K562 (cell line): Measurements from ENCODE around the gene CCDC71L. TPM values are rescaled to one million over a fixed set of nuclear protein-coding genes. Genes with fewer than 3 reads are reported as not detected.

Experiments
- ARID1B ChIP-seq: fragments of 450-650 bp; IDR thresholded peaks from 2 replicates; pipeline ENCODE4 v1.6.1; 2016; ENCODE audit warnings: antibody characterized with exemption, mild to moderate bottlenecking, inconsistent platforms
- CREB3L1 ChIP-seq: fragments of 450-650 bp; IDR thresholded peaks from 2 replicates; pipeline ENCODE4 v1.6.1; 2014; ENCODE audit warnings: low read depth, mild to moderate bottlenecking, moderate library complexity, borderline replicate concordance
- CREM ChIP-seq: IDR thresholded peaks from 2 replicates; pipeline ENCODE4 v1.6.1; 2014; ENCODE audit warnings: antibody characterized with exemption, low read depth
- HDGF ChIP-seq: fragments of 450-650 bp; IDR thresholded peaks from 2 replicates; pipeline ENCODE4 v1.6.1; 2016
- KDM4B ChIP-seq, 2 experiments: fragments of 450-650 bp in 1 of 2; sonication (generic) in 1 of 2; IDR thresholded peaks; 2 replicates each; pipeline ENCODE4 v1.6.1; 2016 to 2017; ENCODE audit warnings: borderline replicate concordance in 2 of 2, antibody characterized with exemption in 1 of 2, low read depth in 1 of 2, mild to moderate bottlenecking in 1 of 2
- MECOM ChIP-seq: fragments of 250-450 bp; sonication (Bioruptor Pico); IDR thresholded peaks from 2 replicates; pipeline ENCODE4 v1.8.0; 2022; ENCODE audit warnings: inconsistent platforms
- NONO ChIP-seq, 2 experiments: fragments of 200-400 bp in 1 of 2; fragments of 450-650 bp in 1 of 2; formaldehyde crosslinking in 1 of 2; IDR thresholded peaks; 2 replicates each; pipeline ENCODE4 v1.6.1; 2017; ENCODE audit warnings: low read depth in 2 of 2, mild to moderate bottlenecking in 2 of 2, moderate library complexity in 2 of 2, low read length in 1 of 2
- RFX1 ChIP-seq: fragments of 450-650 bp; IDR thresholded peaks from 2 replicates; pipeline ENCODE4 v1.6.1; 2016; ENCODE audit warnings: mild to moderate bottlenecking, moderate library complexity
- SRSF1 ChIP-seq: fragments of 200-400 bp; formaldehyde crosslinking; IDR thresholded peaks from 2 replicates; pipeline ENCODE4 v1.6.1; 2017; ENCODE audit warnings: mild to moderate bottlenecking, low read depth, low read length, moderate library complexity
- U2AF1 ChIP-seq: fragments of 200-400 bp; formaldehyde crosslinking; optimal IDR thresholded peaks from 2 replicates; pipeline ENCODE3; 2017; ENCODE audit warnings: mild to moderate bottlenecking, low read depth, low read length, moderate library complexity
- polyA plus RNA-seq, 8 experiments: library from polyadenylated mRNA; depleted of rRNA in 4 of 8; stranded (reverse) in 5 of 8; unstranded in 3 of 8; fragments of >200 nt; fragmentation: Nextera tagmentation in 2 of 8; fragmentation: Illumina TruSeq in 1 of 8; extraction: Ambion mirVana in 2 of 8; extraction: Trizol in 1 of 8; gene quantifications; 2 replicates each; pipeline versions ENCODE4 v1.2.1 to v1.2.3, GENCODE V29; 2011 to 2014; ENCODE audit warnings: inconsistent platforms in 1 of 8, missing spikeins in 1 of 8
- total RNA-seq, 7 experiments: library from RNA; depleted of rRNA in 6 of 7; stranded (reverse); fragments of >200 nt in 6 of 7; fragmentation: Illumina TruSeq in 2 of 7; extraction: Trizol in 2 of 7; gene quantifications; 2 replicates each; pipeline versions ENCODE4 v1.2.1 to v1.2.3, GENCODE V29; 2011 to 2021; ENCODE audit warnings: low replicate concordance in 1 of 7
- TF ChIP-seq, protein P1 (sequence below): sonication (generic); formaldehyde crosslinking; IDR thresholded peaks from 2 replicates; pipeline ENCODE4 v1.8.1; 2023; ENCODE audit warnings: mild to moderate bottlenecking, missing genetic modification reagents
- TF ChIP-seq, protein P2 (sequence below), 2 experiments: fragments of 450-650 bp; IDR thresholded peaks; 2 replicates each; pipeline ENCODE4 v1.6.1; 2016; ENCODE audit warnings: mild to moderate bottlenecking in 2 of 2, borderline replicate concordance in 1 of 2, low read depth in 1 of 2, moderate library complexity in 1 of 2
- TF ChIP-seq, protein P3 (sequence below): fragments of 450-650 bp; IDR thresholded peaks from 2 replicates; pipeline ENCODE4 v1.7.0; 2016; ENCODE audit warnings: borderline replicate concordance

CCDC71L gene
- total and polyA plus RNA-seq, 9 of the 15 experiments (the other 6 are each of a cell fraction or from before 2014, with no cell fraction given), result 5.7 to 108 (median 25.4) TPM

DNA sequence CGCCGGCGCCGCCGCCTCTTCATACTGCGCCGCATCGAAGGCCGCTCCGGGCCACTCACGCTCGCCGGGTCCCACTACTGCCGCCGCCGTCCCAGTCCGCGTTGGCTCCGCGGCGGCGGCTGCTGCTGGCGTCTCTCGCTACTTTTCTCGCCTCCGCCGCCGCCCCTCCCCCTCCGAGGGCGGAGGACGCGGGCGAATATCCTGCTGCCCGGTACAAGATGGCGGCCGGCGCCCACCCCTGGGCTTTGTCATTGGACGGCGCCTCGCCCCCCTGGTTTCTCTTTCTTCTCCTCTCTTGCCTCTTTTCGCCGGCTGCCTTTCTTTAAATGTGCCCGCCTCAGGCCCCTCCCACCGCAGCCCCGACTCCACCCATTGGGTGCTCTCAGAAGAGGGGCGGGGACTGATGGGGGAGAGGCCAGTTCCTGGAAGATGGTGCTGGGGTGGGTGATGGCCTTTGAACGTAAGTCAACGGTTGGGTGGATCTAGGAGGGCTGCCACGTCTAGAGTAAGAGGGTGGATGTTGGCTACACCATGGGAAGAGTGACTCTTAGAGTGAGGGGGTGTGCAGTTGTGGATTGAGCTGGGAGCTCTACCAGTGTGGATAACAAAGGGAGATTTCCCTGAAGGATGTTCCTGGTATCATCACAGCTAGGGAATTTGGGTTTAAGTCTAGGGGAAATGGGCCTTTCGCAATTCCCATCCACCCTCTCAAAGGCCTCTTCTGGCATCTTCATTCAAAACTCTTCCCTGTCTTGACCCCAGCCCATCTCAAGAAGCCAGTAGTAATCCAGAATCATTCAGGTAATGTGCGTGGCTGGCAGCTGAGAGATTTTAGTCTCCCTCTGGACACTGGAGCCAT, at the start of gene CCDC71L (continued):
- TF ChIP-seq, protein P1, sequence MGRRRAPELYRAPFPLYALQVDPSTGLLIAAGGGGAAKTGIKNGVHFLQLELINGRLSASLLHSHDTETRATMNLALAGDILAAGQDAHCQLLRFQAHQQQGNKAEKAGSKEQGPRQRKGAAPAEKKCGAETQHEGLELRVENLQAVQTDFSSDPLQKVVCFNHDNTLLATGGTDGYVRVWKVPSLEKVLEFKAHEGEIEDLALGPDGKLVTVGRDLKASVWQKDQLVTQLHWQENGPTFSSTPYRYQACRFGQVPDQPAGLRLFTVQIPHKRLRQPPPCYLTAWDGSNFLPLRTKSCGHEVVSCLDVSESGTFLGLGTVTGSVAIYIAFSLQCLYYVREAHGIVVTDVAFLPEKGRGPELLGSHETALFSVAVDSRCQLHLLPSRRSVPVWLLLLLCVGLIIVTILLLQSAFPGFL (CRISPR knock-in tag), result 0 out of 2 replicates have a peak, but pooled peaks have one; percentile 15
- peak; percentile 54; the same call in 1 of the 2 replicates for TF ChIP-seq MECOM (CRISPR knock-in tag)
- peak; percentile 89; the same call in 1 of the 2 replicates for TF ChIP-seq SRSF1
- TF ChIP-seq HDGF, result peak; percentile 97; the same call in 1 of the 2 replicates
- peak; percentile 68 for TF ChIP-seq ARID1B
- TF ChIP-seq RFX1, result no peak
- peak in 1 of 2 experiments; percentile 81; a peak in 1 of 4 replicates for TF ChIP-seq KDM4B (IDR thresholded peaks at IDR 0.05; ENCODE audit: borderline replicate concordance in 2 of 2, low read depth in 1 of 2)
- TF ChIP-seq NONO (IDR thresholded peaks at IDR 0.05; ENCODE audit: low read depth in 2 of 2, low read length in 1 of 2), result peak; percentile 49 to 83; a peak in 3 of 4 replicates
- peak; percentile 87 for TF ChIP-seq U2AF1
- peak; percentile 85 for TF ChIP-seq CREM
- TF ChIP-seq, protein P2, sequence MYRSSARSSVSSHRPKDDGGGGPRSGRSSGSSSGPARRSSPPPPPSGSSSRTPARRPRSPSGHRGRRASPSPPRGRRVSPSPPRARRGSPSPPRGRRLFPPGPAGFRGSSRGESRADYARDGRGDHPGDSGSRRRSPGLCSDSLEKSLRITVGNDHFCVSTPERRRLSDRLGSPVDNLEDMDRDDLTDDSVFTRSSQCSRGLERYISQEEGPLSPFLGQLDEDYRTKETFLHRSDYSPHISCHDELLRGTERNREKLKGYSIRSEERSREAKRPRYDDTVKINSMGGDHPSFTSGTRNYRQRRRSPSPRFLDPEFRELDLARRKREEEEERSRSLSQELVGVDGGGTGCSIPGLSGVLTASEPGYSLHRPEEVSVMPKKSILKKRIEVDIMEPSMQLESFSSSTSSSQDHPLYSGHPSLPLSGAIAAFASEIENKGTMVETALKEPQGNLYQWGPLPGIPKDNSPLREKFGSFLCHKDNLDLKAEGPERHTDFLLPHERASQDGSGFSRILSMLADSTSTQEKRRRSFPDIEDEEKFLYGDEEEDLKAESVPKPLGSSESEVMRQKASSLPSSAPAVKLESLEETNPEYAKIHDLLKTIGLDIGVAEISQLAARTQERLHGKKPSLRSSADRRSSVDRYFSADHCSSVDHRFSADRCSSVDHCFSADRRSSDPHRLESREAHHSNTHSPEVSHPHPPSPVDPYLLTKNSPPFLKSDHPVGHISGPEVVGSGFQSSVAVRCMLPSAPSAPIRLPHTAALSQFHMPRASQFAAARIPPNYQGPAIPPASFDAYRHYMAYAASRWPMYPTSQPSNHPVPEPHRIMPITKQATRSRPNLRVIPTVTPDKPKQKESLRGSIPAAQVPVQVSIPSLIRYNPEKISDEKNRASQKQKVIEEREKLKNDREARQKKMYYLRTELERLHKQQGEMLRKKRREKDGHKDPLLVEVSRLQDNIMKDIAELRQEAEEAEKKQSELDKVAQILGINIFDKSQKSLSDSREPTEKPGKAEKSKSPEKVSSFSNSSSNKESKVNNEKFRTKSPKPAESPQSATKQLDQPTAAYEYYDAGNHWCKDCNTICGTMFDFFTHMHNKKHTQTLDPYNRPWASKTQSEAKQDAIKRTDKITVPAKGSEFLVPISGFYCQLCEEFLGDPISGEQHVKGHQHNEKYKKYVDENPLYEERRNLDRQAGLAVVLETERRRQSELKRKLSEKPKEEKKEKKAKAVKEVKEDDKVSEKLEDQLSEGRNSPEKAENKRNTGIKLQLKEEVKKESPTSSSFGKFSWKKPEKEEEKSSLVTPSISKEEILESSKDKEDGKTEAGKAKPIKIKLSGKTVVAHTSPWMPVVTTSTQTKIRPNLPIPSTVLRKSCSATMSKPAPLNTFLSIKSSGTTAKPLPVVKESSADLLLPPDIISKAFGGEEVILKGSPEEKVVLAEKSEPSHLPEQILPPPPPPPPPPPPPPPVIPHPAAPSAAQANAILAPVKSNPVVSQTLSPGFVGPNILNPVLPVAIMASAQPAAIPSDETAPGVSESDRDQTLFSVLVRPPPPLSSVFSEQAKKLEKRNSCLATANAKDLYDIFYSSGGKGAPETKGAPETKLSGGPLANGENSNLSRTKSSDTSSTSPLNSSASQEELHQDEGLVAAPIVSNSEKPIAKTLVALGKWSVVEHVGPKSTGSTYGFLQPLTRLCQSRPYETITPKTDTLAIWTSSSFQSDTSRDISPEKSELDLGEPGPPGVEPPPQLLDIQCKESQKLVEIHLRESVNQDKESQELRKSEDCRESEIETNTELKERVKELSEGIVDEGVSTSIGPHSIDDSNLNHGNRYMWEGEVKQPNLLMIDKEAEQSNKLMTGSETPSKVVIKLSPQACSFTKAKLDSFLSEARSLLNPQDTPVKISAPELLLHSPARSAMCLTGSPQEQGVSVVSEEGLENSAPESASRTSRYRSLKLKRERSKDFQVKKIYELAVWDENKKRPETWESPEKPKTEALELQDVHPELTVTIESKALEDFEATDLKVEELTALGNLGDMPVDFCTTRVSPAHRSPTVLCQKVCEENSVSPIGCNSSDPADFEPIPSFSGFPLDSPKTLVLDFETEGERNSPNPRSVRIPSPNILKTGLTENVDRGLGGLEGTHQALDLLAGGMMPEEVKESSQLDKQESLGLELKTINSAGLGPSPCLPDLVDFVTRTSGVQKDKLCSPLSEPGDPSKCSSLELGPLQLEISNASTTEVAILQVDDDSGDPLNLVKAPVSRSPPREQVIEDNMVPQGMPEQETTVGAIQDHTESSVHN (IDR thresholded peaks at IDR 0.05; ENCODE audit: borderline replicate concordance in 1 of 2, low read depth in 1 of 2), result peak in 1 of 2 experiments; percentile 34; a peak in 1 of 4 replicates
- peak; percentile 68; the same call in 1 of the 2 replicates for TF ChIP-seq CREB3L1
- TF ChIP-seq, protein P3, sequence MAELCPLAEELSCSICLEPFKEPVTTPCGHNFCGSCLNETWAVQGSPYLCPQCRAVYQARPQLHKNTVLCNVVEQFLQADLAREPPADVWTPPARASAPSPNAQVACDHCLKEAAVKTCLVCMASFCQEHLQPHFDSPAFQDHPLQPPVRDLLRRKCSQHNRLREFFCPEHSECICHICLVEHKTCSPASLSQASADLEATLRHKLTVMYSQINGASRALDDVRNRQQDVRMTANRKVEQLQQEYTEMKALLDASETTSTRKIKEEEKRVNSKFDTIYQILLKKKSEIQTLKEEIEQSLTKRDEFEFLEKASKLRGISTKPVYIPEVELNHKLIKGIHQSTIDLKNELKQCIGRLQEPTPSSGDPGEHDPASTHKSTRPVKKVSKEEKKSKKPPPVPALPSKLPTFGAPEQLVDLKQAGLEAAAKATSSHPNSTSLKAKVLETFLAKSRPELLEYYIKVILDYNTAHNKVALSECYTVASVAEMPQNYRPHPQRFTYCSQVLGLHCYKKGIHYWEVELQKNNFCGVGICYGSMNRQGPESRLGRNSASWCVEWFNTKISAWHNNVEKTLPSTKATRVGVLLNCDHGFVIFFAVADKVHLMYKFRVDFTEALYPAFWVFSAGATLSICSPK, result peak; percentile 30; the same call in 1 of the 2 replicates
